C4-2B (cell line): ENCODE results near the gene HIPK1.

Experiments used
- H3K27ac ChIP-seq: fragments of 450-650 bp; 2 replicates; pipeline ENCODE4 v1.5.1; 2017
- ZFX ChIP-seq: fragments of 450-650 bp; IDR thresholded peaks from 2 replicates; pipeline ENCODE4 v1.6.1; 2017
- TF ChIP-seq, protein P1 (sequence below): fragments of 450-650 bp; conservative IDR thresholded peaks from 2 replicates; pipeline ENCODE4 v1.5.1; 2017; ENCODE audit warnings: mild to moderate bottlenecking

Gene HIPK1

DNA sequence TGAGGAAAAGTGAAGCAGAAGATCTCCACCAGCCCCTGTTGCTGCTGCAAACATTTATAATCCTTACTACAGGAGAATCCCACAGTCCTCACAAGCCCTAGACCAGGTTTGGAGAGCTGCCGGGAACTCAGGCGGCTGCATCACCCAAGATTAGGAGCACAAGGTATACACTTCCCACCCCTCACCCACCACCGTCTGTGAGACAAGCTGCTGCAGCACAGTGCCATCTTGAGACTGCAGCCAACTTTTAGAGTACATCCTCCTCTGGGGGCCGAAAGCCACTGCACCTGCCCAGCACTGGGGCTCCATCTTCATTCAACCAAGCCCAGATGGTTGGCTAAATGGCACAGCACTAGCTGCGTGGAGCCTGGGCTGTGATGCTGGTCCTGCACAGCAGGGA, 63.9 kb downstream of the HIPK1 start:
- no peak overlapping the region for H3K27ac ChIP-seq
- TF ChIP-seq, protein P1, sequence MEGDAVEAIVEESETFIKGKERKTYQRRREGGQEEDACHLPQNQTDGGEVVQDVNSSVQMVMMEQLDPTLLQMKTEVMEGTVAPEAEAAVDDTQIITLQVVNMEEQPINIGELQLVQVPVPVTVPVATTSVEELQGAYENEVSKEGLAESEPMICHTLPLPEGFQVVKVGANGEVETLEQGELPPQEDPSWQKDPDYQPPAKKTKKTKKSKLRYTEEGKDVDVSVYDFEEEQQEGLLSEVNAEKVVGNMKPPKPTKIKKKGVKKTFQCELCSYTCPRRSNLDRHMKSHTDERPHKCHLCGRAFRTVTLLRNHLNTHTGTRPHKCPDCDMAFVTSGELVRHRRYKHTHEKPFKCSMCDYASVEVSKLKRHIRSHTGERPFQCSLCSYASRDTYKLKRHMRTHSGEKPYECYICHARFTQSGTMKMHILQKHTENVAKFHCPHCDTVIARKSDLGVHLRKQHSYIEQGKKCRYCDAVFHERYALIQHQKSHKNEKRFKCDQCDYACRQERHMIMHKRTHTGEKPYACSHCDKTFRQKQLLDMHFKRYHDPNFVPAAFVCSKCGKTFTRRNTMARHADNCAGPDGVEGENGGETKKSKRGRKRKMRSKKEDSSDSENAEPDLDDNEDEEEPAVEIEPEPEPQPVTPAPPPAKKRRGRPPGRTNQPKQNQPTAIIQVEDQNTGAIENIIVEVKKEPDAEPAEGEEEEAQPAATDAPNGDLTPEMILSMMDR: no peak
- TF ChIP-seq ZFX: no peak

DNA sequence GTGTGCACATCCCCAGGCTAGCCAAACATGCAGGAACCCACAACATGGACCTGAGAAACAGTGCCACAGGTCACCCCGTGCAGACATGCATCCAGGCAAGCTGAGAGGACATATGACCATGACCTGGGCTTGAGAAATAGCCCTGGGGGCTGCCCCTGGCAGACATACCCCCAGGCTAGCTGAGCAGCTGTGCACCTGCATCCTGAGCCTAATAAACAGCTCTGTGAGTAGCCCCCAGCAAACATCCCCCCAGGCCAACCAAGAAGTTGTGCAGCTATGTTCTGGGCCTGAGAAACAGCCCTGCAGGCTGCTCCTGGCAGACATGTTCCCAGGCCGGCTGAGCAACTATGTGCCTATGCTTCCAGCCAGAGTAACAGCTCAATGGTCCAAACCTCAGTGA, 64.6 kb downstream of the HIPK1 start:
- H3K27ac ChIP-seq: no peak overlapping the region
- no peak for TF ChIP-seq ZFX
- TF ChIP-seq, protein P1: no peak

DNA sequence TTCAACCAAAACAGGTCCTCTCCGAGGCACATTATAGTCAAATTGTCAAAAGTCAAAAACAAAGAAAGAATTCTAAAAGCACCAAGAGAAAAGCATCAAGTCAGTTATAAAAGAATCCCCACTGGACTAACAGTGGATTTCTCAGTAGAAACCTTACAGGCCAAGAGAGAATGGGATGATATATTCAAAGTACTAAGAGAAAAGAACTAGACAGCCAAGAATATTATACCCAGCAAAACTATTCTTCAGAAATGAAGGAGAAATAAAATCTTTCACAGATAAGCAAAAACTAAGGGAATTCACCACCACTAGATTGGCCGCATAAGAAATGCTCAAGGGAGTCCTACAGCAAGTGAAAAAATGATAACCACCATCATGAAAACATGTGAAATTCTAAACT, 66.3 kb downstream of the HIPK1 start:
- H3K27ac ChIP-seq: no peak overlapping the region
- TF ChIP-seq, protein P1: no peak
- TF ChIP-seq ZFX: no peak

DNA sequence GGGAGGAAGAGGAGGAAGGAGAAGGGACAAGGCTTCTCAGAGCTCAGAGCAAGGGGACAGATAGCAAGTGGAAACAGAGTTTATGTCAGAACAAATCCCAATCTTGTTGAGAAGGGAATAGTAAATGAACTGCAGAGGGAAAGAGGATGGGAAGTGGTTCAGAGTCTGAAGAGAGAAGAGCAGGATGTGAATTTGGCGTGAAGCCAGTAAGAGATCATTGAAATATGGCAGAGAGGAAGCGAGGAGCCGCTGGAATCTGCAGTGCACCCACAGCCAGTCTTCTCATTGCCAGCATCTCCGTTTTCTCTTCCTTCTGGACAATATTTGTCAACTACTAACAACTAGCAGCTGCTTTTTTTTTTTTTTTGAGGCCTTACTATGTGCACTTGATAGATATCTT, 69.2 kb downstream of the HIPK1 start:
- H3K27ac ChIP-seq: no peak overlapping the region
- no peak for TF ChIP-seq ZFX

DNA sequence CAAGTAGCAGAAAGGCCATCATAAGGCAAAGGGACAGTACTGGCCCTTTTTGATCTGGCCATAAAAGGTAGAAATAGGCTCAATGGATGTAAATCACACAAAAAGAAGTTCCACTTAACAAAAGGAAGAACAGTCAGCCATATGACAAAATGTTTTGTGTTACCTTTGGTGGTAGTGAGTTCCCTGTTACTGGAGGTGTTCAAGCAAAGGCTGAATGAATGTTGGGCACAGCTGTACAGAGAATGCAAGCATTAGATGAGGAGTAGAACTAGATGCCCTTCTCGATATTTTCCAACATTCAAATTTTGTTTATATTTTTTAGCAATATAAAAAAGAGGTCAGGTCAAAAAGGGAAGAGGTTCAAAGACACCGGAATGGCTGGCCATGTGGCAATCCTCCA, 70.1 kb downstream of the HIPK1 start:
- no peak overlapping the region for H3K27ac ChIP-seq
- no peak for TF ChIP-seq ZFX
- TF ChIP-seq, protein P1: no peak

DNA sequence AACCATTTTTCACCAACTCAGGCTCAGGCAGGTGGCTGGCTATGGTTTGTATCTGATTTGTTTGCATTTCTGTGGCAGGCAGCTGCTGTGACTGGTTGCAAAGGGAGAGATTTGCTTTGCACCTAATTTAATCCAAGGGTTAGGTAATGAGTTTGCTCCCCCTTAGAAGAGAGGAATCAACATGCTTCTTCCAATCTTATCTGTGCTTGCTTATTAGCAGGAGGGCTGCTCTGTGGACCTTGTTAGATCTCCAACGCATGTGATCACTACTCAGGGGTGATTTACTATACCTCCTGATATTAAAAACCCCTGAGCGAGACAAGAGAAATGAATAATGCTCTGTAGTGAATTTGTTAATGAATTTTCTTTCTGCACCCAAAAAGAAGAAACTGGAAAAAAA, 70.7 kb downstream of the HIPK1 start:
- TF ChIP-seq, protein P1: no peak
- no peak for TF ChIP-seq ZFX
- H3K27ac ChIP-seq: no peak overlapping the region

DNA sequence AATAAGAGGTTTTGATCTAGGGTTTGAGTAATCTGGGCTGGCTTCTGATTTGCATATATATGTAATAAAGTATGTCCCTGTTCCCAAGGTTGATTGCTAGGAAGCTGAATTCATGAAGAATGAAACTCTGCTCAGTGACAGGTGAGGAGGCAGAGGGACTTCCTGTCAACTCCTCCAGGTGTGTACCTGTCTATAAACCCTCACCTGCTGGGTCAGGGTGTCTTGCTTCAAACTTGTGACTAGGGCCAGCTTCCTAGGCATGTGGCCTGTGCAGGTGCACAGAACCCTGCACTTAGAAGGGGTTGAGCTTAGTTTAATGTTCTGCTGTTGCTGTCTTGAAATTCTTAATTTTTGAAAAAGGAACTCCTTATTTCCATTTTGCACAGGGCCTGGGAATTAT, 71.3 kb downstream of the HIPK1 start:
- H3K27ac ChIP-seq: no peak overlapping the region
- TF ChIP-seq, protein P1: no peak
- no peak for TF ChIP-seq ZFX

DNA sequence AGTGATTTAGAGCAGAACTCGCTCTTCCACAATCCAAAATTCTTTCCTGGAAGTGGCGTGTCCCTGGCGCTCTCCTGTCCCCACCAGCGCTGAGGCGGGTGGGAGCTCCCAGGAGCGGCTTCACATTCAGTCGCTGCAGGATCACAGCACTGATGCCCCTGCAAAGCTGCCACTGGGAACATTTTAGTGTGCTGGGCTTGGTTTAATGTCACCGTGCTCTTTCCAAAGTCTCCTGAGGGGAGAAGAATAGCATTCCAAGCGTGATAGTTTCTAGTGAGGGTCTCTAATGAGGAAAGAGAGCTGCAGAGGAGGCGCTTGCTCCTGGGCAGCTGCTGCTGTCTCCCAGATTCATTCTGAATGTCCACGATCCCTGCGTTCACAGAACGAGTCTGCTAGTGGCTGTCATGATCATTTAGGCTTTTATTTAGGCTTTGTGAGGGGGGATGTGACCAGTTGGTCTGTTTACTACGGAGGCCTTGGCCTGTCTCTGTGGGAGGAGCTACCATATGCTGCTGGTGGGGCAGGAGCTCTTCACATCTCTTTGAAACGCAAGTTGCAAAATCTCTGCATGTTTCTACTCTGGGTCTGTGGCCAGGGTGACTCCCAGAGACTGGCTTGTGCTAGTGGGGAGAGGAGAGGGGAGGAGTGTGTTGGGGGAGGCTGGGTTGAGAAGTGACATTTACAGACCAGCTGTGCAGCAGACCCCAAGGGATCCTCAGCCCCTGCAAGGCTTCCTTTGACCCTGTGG, 73.5 kb downstream of the HIPK1 start:
- no peak for TF ChIP-seq ZFX
- TF ChIP-seq, protein P1: no peak
- no peak overlapping the region for H3K27ac ChIP-seq
